HTERT RPE-1 (cell line): Measurements from ENCODE around the gene RNF26.

Experiments
- in situ Hi-C: fragments of 300-500 bp; cut with MboI; formaldehyde crosslinking; loops from 4 replicates; pipeline ENCODE4 v1.14.3; 2020; ENCODE audit warnings: low sequenced_read_pairs

The RNF26 gene

DNA sequence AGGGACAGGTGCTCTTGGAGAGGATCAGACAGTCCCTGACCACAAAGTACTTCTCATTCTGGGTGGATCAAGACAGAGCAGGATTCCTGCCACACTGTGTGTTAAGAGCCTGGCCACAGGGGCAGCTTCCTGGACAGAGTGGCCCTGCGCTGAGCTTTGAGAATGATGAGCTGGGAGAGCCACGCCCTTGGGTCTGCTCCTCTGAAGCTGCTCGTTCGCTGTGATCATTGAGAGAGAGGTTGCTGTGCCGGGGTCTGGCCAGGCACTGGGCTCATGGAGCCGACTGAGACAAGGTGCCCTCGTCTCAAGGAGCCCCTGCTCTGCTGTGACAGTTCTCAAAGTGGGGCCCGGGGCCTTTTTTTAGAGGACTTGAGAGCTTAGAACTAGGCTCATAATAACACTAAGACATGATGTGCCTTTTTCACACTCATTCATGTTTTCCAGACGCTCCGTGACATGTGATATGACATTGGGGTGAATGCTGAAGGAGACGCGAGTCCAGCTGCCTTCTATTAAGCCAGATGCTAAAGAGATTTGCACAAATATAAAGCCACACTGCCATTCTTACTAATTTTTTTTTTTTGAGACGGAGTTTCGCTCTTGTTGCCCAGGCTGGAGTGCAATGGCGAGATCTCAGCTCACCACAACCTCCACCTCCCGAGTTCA is 13.7 kb downstream of the RNF26 start:
- in situ Hi-C loops: no loop called here

DNA sequence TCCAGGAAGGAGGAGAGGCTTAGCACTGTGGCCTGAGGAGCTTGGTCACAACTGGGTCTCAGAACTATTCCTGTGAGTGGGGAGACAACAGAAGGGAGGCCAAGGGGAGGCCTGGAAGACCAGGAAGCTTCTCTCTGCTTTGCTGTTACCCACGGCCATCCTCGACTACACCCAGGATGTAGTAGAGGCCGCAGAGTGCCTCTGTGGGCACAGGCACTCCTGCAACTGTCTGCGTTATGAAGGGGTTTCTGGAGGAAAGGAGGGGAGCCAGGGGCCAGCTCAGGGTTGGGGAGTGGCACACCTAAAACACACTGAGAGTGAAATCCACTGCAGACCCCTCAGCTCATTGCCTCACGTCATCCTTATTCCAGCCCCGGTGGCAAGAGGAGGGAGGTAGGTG is 16.0 kb downstream of the RNF26 start:
- in situ Hi-C loops: no loop called here

DNA sequence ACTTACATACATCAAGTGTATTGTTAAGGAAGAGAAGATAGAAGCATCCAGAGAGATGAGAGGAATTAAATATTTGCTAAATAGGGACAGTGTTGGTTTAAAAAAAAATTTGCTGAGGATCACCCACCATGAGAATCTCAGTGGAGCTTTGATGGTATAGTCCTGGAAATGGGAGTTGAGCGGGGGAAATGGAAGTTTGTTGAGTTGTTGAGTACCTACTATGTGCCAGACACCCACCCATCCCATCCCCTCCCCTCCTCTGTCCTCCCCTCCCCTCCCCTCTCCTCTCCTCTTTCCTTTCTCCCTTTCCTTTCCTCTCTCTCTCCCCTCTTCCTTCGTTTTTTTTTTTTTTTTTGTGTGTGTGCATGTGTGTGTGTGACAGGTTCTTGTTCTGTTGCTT is 16.9 kb downstream of the RNF26 start:
- in situ Hi-C loops: no loop called here

DNA sequence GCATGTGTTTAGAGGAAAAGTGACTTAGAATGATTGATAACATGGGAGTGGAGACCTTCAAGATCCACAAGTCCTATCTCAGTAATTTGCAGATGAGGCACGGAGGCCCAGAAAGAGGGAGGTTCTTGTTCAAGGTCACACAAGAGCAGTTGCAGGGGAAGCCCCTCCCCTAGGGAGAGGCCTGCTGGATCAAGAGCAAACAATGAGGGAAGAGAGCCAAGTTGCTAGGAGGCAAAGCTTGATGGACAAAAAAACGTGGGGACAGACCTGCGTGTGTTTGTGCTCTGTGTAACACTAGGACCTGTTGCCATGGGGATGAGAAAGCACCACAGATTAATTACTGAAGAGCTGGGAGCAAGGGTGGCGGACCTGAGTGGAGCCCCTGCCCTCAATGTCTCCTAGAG is 18.5 kb downstream of the RNF26 start:
- in situ Hi-C loops: no loop called here

DNA sequence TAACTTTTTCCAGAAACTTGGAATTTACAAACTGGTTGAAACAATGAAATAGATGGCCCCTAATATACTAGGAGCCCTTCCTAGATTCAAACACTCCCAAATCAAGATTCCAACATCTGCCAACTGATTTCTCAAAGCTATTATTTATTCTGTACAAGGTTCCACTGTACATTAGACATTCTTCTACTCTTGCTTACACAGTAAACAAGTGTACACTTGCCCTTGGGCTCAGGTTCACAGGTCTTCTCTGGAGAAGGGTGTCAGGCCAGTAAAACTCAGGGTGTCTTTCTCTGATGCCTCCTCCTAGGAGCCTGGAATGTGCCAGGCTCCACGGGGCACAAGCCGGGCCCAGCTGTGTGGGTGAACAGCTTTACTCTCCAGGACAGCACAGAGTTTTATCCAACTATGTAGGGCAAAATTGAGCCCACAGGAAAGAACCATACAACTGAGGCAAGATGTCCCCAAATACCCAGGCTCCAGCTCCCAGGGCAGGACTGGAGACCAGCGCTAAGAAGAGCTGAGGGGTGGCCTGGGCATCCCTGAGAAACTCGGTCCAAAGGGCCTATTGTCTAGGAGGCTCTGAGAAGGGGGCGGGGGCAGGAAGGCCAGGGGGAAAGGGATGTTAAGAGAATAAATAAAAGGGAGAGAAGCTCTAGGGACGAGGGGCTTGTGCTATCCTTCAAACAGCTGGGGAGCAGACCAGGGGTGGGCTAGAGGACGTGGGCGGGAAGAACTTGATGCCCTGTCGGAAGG is 20.9 kb downstream of the RNF26 start:
- in situ Hi-C loops: no loop called here

DNA sequence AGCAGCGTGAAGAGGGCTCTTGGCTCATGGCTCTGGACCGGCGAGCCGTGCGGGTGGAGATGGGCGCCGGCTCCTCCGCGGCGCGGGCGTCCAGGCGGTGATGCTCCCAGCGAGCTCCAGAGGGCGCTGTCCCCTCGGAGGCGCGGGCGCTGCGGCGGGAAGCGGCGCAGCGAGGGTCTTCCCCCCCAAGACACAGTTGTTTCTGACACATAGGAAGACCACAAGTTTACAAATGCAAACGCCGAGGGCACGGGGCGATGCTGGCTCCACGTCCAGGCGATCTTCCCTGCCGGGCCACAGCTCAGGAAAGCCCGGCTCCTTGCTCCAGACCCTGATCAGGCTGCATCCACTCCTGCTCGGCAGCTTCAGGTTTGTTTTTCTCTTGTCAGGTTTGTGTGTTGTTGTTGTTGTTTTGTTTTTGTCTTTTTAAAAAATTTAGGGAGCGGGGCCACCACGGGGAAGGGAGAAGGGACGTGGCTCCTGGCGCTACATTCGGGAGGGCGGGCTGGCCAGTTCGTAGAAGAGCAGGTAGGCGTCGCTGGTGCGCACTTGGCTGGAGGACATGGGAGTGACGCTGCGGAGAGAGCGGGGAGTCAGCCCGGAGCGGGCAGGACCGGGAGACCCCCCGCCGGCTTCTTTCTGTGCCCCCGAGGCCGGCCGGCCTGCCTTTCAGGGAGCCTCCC is 22.2 kb downstream of the RNF26 start:
- in situ Hi-C loops: no loop called here

DNA sequence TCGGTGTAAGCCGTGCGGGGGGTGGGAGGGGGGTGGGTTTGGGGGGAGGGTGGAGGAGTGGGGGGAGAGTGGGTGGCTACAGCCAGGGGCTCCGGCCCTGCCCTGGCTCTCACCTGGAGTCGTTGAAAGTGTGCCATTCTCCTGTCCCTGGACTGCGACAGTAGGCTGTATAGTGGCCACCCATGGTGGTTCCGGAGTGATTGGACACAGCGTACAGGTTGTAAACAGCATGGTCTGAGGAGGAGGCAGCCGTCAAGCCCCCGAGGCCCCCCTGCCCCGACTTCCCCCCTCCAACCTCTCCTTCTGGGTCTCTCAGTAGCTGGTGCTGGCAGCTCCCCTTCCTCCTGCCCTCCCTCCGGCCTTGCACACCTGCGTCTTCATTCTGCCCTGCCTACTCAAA is 22.7 kb downstream of the RNF26 start:
- in situ Hi-C loops: no loop called here

DNA sequence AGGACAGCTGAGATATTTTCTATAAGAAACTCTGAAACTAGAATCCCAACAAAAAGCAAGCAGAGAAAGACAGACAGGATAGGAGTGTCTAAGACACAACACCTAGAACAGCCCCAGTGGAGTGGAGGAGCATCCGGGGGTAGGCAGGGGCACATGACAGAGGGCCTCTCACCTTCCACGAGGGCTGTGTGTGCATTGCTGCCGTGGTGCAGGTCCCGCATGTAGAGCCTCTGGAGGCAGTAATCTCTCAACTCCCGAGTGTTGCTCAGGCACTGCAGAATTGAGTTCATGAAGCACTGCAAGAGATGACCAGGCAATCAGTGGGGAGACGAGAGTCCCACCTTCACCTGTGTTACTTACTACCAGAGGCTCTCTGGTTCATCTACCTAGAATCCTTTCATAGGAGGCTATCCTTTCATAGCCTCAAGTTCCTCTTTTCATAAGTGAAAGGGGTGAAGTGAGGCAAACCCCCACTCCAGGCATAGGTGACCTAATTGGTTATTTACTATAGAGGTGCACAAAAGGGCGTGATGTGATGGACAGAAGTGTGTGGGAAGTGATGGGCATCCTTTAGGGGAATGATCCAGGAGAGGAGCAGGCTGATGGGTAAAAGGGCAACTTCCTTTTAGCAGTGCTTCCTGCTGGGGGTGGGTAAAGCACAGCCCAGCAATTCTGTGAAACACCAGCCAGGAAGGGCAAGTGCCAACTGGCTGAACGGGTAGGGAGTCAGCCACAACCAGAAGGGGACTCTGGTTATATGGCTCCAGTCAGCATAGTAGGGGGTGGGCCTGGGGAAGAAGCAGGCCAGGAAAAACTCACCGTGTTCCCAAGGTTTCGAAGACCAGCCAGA is 25.3 kb downstream of the RNF26 start:
- in situ Hi-C loops: no loop called here

DNA sequence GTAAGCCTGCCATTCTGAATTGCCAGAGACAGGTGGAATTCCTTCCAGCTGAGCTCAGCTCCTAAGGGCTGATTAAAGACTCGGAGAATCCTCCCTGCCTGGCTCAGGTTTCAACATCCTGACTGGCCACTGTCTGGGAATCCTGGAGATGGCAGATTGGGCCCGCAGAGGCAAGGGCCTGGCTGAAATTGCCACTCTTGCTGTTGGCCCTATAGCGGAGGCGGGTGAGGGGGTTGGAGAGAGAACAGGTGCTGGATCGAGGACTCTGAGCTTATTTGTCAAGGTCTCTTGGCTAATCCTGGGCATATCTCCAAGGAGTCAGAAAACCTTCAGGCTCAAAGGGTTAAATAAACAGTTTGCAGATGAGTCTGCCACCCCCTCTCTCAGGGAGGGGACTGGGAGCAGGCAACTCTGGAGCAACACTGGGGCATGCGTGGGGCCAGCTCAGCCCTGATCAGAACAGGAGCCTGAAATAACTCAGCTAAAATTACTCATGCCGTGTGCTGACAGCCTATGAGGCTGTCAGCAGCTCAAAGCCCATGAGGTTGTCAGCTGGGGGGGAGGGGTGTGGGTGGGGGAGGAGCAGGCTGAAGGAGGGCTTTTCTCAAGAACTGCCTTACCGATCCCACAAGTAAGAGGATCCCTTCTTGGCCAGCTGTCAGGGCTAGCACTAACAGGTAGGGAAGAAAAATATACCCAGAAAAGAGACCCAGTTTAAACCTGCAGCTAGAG is 26.9 kb downstream of the RNF26 start:
- in situ Hi-C loops: no loop called here

DNA sequence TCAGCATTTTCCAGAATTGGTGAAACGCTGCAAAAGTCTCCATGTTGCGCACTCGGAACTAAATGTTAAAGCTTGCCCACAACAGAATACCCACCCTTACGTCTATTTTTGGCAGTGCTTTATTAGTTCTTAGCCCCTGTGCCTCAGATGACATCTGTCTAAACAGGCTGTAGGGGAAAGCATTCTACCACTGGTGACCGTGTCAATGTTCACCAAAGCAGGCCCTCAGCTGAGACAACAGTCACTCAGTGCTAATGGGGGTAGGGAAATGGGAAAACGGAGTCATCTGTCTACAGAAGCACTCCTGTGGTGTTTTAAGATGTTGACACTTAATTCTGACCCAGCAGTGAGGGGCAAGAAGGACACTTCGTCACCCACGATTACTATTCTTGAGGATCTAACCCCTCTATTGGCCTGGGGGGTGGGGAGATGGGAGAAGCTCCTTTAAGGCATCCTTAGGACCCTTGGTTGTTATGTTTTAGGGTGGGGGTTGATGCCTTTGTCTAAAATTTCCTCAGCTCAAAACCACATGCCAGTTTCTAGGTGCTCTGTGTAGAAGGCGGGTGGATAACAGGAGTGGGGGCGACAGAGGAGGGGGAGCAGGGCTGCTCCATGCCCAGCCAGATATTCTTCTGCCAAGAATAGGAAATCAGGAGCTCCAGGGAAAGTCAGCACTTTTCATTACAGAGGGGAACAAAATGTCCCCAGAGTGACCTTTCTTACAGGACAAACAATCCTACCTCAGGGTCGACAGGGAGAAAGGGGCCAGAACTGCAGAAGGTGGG is 27.8 kb downstream of the RNF26 start:
- in situ Hi-C loops: no loop called here

DNA sequence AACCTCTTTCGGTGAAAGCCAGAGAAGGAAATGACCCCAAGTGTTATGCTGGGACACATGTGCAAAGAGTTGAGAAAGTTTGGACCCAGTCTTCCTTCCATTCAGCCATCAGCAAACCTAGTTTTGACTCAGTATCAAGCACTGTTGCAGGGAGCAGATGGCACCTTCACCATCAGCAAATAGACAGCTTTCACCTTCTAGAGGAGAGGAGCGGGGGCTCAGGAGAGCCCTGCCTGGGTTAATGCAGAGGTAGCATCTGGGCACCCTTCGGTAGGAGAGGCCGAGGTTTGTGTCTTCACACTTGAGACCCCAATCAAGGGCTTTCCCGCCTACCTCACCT is 28.4 kb downstream of the RNF26 start:
- in situ Hi-C loops: no loop called here

DNA sequence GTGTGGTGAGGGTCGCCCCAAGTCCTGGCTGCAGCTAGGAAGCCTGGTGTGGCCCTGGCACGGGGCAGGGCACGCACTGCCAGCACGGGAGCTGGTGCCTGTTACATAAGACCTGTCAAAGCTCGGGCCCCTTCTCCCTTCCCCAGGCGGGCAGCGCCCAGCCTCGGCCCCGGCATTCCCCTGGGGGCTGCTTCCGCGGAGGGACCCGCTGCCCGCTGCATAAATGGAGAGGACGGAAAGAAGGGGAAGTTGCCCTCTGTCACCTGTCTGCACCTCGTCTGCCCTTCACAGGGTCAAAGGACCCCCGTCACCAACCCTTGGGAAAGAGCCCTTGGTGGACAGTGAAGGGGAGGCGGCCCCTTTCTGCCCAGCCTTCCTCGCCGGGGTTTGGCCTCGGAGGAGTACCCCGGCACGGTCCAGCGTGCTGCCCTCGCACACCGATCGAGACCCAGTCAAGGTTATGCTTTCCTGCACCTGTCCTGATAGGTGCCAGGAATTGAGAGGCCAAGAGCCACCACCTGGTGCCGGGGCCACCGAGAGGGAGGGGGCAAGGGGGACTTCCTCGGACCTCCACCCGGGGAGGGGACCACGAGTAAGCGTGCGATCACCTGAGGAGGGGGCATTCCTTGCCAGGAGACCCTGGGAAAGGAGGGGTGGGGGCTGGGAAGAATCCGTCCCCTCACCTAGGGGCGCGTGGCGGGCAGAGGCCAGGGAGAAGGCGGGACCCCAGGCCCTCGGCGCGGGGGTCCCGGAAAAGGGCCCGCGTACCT is 28.9 kb downstream of the RNF26 start:
- in situ Hi-C loops: no loop called here

DNA sequence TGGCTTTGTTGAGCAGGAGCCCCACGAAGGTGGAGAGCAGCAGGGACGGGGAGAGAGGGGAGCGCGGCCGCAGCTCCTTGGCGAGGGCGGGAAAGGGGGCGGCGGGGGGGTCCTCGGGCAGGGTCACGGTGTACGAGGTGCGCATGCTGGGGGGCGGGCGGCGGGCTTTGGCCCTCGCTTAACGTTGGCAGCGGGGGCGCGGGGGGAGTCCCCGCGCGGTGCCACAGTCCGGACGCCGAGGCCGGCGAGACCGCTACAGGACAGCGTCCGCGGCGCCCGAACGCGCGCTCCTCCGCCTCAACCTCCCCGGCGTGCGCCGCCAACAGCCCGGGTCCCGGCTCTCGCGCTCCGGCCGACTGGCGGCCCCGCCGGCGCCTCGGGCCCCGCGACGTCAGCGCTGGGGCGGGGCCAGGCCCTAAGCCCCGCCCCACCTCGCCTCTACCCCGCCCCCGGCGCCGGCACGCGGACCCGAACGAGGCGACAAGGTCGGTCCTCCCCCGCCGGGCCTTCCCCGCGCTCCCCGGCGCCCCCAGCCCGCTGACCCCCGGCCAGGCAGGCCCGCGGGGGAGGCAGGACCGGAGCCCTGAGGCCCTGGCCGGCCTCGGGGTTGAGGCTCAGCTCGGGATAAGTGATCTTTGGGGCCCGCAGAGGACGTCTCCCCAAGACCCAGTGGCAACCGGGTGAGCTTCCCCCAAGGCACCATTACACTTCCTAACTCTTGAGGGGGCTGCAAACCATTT is 29.7 kb downstream of the RNF26 start:
- in situ Hi-C loops: no loop called here

DNA sequence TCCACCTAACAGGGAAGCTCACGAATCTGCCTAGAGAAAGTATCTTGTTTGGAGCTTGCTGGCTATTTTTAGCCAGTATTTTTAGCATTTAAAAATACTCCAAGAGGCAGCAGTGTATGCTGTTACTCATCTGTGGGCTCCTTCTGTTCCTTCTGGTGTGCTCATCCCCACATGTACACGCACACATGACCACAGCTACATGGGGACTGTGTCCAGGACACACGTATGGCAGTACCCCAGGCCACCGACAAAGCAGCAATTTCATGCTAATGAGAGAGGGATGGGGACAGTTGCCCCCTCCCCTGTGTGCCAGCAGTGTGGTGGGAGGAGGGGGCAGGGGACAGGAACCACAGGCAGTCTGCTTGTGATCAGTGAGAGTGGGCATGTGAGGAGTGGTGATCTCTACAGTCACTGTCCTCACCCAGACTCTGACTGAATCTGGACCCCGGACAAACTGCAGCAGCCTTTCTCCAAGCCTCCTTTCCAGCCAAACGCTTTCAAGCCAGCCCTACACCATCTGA is 30.8 kb downstream of the RNF26 start:
- in situ Hi-C loops: no loop called here

DNA sequence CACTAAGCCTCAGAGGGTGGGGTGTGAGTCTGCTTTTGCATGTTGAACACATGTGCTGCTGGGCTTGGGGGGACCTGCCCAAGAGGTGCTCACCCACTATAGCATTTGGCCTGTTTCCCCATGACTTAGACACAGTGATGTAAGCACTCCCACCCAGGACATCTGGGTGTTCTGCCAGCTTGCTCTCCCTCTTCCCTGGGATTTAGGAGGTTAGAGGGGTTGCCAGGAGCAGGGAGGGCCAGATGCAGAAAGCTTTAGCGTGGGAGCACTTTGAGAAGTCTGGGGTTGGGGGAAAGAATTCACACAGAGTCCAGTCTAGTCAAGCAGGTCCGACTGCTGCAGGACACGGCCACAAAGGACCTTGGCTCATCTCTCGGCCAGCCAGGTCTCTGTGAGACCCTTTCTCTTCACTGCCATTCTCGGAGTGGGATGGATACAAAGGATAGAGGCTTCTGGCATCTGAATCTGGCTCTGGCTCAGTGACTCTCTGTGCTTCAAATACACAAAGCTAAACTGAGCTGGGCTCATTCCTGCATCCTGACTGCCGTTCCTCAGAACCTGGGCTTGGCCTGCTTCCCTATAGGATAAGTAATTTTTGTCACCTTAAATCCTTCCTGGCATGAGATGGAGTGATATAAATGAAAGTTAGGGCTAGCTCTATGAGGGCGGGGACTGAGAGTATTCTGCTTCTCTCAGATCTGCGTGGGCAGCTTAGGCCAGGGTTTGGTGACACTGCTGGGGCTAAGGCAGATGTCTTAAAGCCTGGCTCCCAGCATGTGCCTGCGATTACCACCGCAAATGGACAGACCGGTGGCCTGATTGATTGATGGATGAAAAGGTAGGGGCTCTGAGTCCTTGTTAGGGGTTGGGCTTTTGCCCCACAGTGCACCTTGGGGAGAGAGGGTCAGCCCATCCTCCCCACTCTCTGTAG is 32.6 kb downstream of the RNF26 start:
- in situ Hi-C loops: no loop called here

DNA sequence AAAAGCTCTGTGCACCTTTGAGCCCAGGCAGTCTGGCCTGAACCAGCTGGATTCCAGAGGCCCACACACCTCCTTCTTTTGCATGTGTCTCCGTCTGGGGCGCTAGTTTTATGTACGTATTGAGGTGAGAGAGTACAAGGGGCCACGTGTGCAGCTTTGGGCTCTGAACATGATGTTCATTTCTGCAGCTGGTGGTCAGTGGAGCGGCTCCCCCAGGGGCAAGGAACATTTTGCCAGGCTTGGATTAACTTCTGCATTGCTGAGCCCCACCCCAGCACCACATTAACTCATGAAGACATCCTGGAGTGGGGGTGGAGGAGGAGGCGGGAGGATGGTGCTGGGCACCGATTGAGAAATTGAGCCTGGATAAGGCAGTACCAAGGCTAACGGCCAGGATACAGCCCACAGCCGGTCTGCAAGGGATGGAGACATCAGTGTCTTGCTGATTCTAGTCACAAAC is 33.4 kb downstream of the RNF26 start:
- in situ Hi-C loops: no loop called here
